Activated naive CD8-positive, alpha-beta T cell treated with anti-CD3 and anti-CD28 coated beads, Interleukin-2, amount 50 U/mL, for 16 hours (primary cell): Measurements from ENCODE around the gene SNRNP27.
"Not testable (repeated sequence)": the region's sequence is repeated elsewhere in the genome, so short reads cannot be mapped to it uniquely, and the experiment has no call there.

Experiments
- DNase-seq: peaks from one replicate; pipeline ENCODE4 v3.0.0-alpha.2; 2020; ENCODE audit warnings: low read depth, low spot score

The SNRNP27 gene

DNA sequence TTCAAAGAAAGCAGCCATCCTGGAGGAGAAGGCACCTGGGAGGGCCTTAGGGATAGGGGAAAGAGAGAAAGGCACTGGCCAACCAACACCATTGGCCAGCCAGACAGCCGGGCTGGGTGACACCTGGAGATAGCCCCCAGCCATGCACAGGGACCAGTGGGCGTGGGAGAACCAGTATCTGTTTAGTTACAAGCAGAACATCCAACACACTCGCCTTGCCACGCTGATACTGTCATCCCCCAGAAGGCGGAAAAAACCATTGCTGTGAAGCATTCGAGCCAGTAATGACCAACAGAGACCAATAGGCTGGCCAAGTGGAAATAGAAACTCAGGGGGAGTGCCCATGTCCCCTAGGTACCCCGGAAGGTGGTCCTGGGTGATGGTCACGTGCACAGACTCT, 52.2 kb downstream of the SNRNP27 start:
- no peak for DNase-seq

DNA sequence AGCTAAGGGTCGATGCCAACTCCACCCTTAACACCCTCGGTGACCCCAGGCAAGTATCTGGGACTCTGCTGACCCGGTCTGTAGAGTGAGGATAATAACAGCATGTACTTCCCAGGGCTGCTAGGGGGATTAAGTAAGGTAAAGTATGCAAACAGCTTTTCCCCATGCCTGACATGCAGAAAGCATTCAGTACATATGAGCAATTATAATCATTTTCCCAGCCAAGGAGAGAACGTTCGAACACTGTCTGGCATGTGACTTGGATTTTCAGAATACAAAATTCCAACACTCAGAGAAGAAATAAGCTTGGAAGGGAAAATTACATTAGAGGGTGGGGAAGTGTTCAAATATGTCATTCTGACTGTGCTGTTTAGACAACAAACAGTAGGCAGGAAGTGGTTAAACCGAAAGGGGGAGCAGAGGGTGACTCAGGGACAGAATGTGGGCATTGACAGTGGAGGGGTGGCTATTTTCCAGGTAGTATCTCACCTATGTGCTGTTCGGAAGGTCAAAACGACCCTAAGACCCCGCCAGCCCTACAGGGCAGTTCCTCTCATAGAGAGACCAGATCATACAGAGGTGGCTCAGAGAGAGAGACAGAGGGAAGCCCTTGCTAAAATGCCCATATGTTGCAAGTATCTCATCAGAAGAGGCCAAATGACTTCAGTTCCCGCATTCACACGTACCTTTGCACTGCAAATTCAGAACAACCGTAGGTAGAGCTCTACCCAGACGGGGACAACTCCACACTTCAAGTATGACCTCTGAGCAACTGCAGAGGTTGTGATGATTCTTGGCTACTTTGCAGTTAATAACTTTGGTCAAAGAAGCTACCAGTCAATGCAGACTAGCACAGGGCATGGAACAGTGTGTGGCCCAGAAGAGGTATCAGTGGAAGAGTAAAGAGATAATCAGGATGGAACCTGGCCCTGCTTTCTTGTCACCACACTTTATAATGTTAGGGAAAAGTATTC, 52.9 kb downstream of the SNRNP27 start:
- no peak for DNase-seq

DNA sequence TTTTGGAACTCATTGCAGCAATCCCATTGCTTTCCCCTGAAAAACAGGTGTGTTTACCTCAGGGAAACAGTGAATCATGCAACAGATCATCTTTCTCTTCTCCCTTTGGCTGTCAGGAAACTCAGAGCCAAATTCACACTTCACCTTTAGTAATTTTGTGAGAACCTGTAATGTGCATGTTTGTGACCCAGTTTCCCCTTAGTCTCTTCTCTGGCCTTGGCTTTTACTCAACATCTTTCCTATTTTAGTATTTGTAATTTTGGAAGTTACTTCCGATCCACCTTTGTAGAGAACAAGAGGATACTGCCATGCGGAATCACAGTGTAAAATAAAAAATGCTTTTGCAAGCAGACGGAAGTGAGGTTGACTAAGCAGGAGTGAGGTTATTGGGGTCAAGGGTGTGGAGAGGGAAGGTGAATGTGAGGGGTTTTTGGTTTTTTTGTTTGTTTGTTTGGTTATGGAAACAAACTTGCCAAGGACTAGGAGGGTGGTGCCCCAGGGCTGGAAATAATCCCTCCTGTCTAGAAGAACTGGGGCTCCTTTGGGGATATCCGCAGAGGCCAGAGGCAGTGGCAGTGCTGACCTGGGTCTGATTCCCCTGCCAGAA, 53.7 kb downstream of the SNRNP27 start:
- no peak for DNase-seq

DNA sequence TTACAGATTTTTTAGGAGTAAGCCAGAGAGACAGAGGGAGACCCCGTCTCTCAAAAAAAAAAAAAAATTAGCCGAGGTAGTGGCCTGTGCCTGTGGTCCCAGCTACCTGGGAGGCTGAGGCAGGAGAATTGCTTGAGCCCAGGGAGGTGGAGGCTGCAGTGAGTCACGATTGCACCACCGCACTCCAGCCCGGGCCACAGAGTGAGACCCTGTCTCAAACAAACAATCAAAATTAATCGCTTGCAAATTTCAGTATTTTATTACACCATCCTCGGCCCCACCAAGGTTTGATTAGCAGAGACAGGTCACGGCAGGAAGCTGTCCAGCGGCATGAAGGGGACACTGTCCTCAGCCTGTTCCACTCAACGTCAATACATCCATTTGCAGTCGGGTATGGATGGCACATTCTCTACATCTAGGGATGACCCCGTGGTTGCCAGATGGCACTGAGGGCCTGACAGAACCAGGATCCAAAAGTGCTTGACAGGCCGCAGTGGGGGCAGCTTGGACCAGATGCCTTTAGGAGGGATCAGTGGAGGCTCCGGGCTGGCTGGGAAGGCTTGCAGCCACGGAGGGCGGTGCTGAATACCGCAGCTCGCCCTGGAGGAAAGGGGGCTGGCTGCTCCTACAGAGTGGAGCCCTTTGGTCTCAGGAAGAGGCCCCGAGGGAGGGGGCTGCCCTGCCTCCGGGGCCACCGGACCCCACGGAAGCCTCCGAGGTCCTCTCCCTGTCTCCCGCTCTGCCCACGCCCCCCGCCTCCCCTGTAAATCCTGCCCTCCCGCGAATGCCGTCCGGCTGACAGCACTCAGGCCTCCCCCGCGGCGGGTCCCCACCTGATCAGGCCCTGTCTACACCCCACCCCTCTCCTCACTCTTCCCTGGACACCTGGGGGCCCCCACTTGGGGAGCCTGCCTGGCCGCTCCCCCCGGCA, 54.5 kb downstream of the SNRNP27 start:
- no peak for DNase-seq

DNA sequence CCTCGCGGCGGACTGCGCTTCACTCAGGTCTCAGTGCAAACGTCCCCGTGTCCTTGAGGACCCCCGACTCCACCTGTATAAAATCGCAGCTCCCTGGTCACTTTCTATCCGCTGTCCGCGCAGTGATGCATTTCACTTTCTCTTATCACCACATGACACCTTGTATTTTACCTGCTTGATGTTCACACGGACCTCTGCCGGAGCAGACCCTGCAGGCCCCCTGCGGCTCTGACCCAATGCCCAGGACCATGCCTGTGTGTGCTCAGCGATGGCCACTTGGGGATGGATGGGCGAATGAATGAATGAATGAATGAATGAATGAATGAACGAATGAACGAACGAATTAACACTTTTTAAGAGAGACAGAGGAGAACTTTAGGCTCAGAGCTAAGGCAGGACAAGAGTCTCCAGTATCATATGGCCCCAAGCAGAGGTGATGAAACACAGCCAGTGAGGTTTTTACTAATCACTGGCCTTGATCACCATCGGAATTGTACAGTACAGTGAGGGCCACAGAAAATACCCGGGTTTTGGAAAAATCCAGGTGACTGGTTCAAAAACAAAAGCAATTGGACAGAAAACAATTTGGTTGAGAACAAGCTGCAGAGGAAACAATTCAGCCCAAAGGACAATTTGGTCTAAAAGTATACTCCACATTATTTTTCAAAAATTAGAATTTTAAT, 55.3 kb downstream of the SNRNP27 start:
- DNase-seq = no peak

DNA sequence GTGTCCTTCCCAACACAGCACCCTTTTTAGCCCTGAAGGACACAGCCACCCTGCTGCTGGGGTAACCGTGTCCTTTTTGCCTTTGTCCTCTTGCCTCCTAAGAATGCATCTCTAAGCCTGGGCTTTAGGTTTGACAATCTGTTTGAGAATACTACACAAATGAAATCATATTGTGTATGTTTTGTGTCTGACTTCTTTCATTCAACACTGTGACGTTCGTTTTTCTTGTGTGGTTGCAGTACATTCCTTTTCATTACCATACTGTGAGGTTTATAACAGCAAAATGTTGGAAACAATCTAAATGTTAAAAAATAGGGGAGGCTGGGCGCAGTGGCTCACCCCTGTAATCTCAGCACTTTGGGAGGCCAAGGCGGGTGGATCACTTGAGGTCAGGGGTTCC, 56.5 kb downstream of the SNRNP27 start:
- DNase-seq = no peak

DNA sequence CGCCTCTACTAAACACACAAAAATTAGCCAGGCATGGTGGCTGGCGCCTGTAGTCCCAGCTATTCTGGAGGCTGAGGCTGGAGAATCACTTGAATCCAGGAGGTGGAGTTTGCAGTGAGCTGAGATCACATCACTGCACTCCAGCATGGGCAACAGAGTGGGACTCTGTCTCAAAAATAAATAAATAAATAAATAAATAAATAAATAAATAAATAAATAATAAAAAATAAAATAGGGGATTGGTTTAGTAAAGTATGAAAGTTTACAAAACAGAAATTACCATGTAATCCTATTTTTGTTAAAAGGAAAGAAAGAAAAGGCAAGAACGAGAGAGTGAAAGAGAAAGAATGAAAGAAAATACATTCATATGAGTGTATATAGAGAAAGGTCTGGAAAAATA, 56.9 kb downstream of the SNRNP27 start:
- not testable (repeated sequence) for DNase-seq

DNA sequence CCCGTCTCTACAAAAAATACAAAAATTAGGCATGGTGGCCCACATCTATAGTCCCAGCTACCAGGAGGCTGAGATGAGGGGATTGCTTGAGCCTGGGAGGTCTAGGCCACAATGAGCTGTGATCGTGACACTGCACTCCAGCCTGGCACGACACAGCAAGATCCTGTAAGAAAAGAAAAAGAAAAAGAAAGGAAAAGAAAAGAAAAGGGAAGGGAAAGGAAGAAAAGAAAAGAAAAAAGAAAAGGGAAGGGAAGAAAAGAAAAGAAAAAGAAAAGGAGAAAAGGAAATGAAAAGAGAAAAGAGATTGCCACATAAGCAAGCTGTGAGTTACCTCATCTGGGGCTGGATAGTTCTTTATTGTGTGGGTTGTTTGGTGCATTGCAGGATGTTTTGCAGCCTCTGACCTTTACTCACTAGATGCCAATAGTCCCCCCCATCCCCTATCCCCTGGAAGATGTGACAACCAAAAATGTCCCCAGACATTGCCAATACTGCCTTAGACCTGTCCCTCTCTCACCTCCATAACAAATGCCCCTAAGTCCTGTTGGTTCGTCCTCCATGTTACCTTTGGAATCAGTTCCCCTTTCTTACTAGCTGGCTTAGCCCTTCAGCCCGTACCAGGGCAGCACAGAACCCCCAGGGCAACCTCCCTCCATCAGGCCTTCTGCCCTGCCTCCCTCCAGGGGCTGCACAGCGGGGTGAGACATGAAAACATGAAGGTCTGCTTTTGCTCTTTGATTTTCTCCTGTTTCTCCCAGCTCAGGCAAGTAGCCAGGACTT, 58.8 kb downstream of the SNRNP27 start:
- no peak for DNase-seq

DNA sequence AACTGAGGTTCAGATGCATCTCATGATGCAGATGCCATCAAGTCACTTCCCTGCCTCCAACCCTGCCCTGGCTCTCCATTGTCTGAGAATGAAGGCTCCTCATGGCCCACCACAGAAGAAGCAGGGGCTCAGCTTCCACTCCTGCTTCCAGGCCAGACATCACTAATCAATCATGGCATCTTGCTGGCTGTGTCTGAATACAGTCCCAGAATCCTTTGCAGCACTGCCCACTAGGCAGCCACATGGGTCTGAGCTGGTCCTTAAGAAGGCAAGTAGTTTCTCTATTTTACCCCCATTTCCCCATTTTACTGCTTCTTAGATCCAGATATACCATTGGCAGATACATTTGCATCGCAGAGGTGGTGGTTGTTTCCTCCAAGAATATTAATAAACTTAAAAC, 60.3 kb downstream of the SNRNP27 start:
- no peak for DNase-seq
